ENCODE measurements around the gene NOS1. TPM values are rescaled to one million over a fixed set of nuclear protein-coding genes. Genes with fewer than 3 reads are reported as not detected.

NOS1 gene
- total RNA-seq, 2 experiments from 2014 or later = not detected

DNA sequence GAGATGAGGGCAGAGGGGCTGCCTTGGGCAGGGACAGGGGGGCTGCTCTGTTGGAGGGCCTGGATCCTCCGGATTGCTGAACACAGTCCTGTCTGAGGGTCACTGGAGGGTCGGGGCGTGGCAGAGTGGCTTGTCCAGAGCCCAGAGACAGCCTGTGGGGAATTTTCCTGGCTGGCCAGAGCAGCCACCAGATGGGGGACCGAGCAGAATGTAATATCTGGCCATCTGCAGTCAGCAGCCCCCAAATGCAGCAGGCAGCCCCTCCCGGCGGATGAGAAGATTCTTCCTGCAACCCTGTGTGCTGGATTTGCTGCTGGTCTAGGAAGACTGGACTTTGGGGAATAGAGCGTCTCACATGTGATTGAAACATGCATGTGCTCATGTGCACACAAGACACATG lies 23.3 kb upstream of the NOS1 start:
- Histone ChIP-seq H3K4me2 (ENCODE audit: low read length) (no peak overlapping the region), H4K20me1 (ENCODE audit: insufficient read depth, low read length) (no peaks in the 10 kb centered on the region), H3K79me2 (ENCODE audit: insufficient read depth, low read depth, low read length) (no peaks in the 10 kb centered on the region), H3K9me3 (ENCODE audit: low read length) (no peaks in the 10 kb centered on the region), H3K36me3 (ENCODE audit: insufficient read depth, low read length) (no peaks in the 10 kb centered on the region), H3K9me2 (ENCODE audit: insufficient read depth, low read length) (no peaks in the 10 kb centered on the region), H3K27ac (ENCODE audit: low read depth, low read length, poor library complexity, severe bottlenecking) (no peak overlapping the region), H3K4me1 (ENCODE audit: insufficient read depth, low read length, poor library complexity, severe bottlenecking) (no peaks in the 10 kb centered on the region), H2AFZ (ENCODE audit: low read length) (no peak overlapping the region), H3K4me3 (ENCODE audit: low read depth, low read length, poor library complexity, severe bottlenecking) (no peak overlapping the region)
- intact Hi-C loops (cut with micrococcal nuclease; ENCODE audit: unreplicated experiment) = no loop called here
- BruUV-seq (replicated peaks) = no TSS peak
- no peak for DNase-seq (ENCODE audit: low spot score)
- ChIA-PET POLR2A (interaction anchor here (0.6 kb wide), 1 partner anchor 1067 kb away, joined by 3 read pairs; no protein-coding TSS in a partner anchor), CTCF (ENCODE audit: unreplicated experiment) (no interaction called here)
- TF ChIP-seq CTCF (conservative IDR thresholded peaks at IDR 0.05; ENCODE audit: low read length) (no peak), EZH2phosphoT487 (IDR thresholded peaks at IDR 0.05; ENCODE audit: borderline replicate concordance, low read depth, low read length) (no peak)

DNA sequence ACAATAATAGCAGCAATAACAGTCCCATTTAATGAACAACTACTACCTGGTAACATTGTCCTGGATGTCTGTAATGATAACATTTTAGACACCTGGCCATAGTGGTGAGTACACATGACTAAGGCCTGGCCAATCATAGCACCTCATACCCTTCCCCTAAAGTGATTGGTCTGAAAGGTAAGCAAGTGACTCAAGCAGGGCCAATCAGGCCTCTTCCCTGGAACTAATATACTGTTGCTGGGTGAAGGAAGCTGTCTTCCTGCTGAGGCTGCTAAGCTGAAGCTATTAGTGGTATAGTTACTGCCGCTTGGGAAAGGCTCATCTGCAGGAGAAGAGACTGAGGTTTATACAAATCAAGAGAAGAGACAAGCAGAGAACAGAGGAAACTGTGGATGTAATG lies 18.7 kb upstream of the NOS1 start:
- no peak overlapping the region for H2AFZ ChIP-seq (ENCODE audit: low read length)
- no peaks in the 10 kb centered on the region for H4K20me1 ChIP-seq (ENCODE audit: insufficient read depth, low read length)
- no peaks in the 10 kb centered on the region for H3K36me3 ChIP-seq (ENCODE audit: insufficient read depth, low read length)
- H3K9me3 ChIP-seq (ENCODE audit: low read length) = no peaks in the 10 kb centered on the region
- ChIA-PET POLR2A (interaction anchor here (0.9 kb wide), 1 partner anchor 11 kb away, joined by 3 read pairs; no protein-coding TSS in a partner anchor), CTCF (ENCODE audit: unreplicated experiment) (no interaction called here)
- no peaks in the 10 kb centered on the region for H3K4me1 ChIP-seq (ENCODE audit: insufficient read depth, low read length, poor library complexity, severe bottlenecking)
- no peak for TF ChIP-seq EZH2phosphoT487 (IDR thresholded peaks at IDR 0.05; ENCODE audit: borderline replicate concordance, low read depth, low read length)
- TF ChIP-seq CTCF (conservative IDR thresholded peaks at IDR 0.05; ENCODE audit: low read length) = no peak
- no TSS peak for BruUV-seq (replicated peaks)
- H3K9me2 ChIP-seq (ENCODE audit: insufficient read depth, low read length) = no peaks in the 10 kb centered on the region
- DNase-seq (ENCODE audit: low spot score) = peak; percentile 15
- no peak overlapping the region for H3K27ac ChIP-seq (ENCODE audit: low read depth, low read length, poor library complexity, severe bottlenecking)
- H3K4me3 ChIP-seq (ENCODE audit: low read depth, low read length, poor library complexity, severe bottlenecking) = no peak overlapping the region
- H3K79me2 ChIP-seq (ENCODE audit: insufficient read depth, low read depth, low read length) = no peaks in the 10 kb centered on the region
- intact Hi-C loops (cut with micrococcal nuclease; ENCODE audit: unreplicated experiment) = no loop called here
- no peak overlapping the region for H3K4me2 ChIP-seq (ENCODE audit: low read length)

DNA sequence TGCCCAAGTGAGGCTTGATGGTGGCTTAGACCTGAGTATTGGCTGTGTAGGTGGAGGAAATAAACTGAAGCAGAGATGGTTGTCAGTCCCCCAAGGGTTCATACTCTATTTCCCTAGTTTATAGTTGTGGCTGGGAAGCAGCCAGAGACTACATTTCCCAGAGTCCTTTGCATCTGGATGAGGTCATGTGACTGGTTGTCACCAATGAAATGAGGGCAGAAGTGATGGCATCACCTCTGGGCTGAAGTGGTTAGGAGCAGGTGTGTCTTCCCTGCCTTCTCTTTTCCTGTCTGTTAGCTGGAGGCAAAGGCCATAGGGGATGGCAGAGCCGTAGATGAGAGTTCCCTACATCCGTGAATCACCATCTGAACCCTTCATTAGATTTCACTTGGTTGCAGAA lies 16.3 kb upstream of the NOS1 start:
- Histone ChIP-seq H3K79me2 (ENCODE audit: insufficient read depth, low read depth, low read length) (no peaks in the 10 kb centered on the region), H3K4me1 (ENCODE audit: insufficient read depth, low read length, poor library complexity, severe bottlenecking) (no peaks in the 10 kb centered on the region), H3K9me3 (ENCODE audit: low read length) (no peaks in the 10 kb centered on the region), H3K4me2 (ENCODE audit: low read length) (no peak overlapping the region), H3K4me3 (ENCODE audit: low read depth, low read length, poor library complexity, severe bottlenecking) (no peak overlapping the region), H3K36me3 (ENCODE audit: insufficient read depth, low read length) (no peaks in the 10 kb centered on the region), H2AFZ (ENCODE audit: low read length) (no peak overlapping the region), H4K20me1 (ENCODE audit: insufficient read depth, low read length) (no peaks in the 10 kb centered on the region), H3K9me2 (ENCODE audit: insufficient read depth, low read length) (no peaks in the 10 kb centered on the region), H3K27ac (ENCODE audit: low read depth, low read length, poor library complexity, severe bottlenecking) (no peak overlapping the region)
- intact Hi-C loops (cut with micrococcal nuclease; ENCODE audit: unreplicated experiment) = no loop called here
- ChIA-PET POLR2A (no interaction called here), CTCF (ENCODE audit: unreplicated experiment) (no interaction called here)
- no peak for TF ChIP-seq EZH2phosphoT487 (IDR thresholded peaks at IDR 0.05; ENCODE audit: borderline replicate concordance, low read depth, low read length)
- no peak for TF ChIP-seq CTCF (conservative IDR thresholded peaks at IDR 0.05; ENCODE audit: low read length)
- no TSS peak for BruUV-seq (replicated peaks)
- DNase-seq (ENCODE audit: low spot score) = peak; percentile 35
